ENCODE data around the gene ELFN1. TPM values are rescaled to one million over a fixed set of nuclear protein-coding genes. Genes with fewer than 3 reads are reported as not detected.

Gene ELFN1
- polyA plus RNA-seq, 1 donor from 2014 or later = 0.54 TPM

Other genes with a start within 250 kb of the ELFN1 start
- gene MICALL2, start 210.8 kb upstream of the ELFN1 start, polyA plus RNA-seq = not detected
- gene INTS1, start 165.9 kb upstream of the ELFN1 start, polyA plus RNA-seq = 23.4 TPM
- 0.81 TPM for gene MAFK, start 139.6 kb upstream of the ELFN1 start, polyA plus RNA-seq
- gene TMEM184A, start 114.1 kb upstream of the ELFN1 start, polyA plus RNA-seq = 0.08 TPM
- gene PSMG3, start 100.2 kb upstream of the ELFN1 start, polyA plus RNA-seq = 42.5 TPM